Heart left ventricle (tissue), 13 donors: ENCODE data around the gene JPH3.

Experiments
- CTCF ChIP-seq, 12 donors: fragments of 200-600 bp; sonication (generic) in 4 of 12; IDR thresholded peaks; one replicate each; pipeline versions ENCODE4 v1.5.0 to v1.8.0; 2018 to 2022; ENCODE audit warnings: antibody characterized with exemption in 12 of 12, mild to moderate bottlenecking in 5 of 12
- POLR2A ChIP-seq, 2 donors: fragments of 450-650 bp; IDR thresholded peaks; one replicate each; pipeline ENCODE4 v1.6.1; 2017; ENCODE audit warnings: antibody characterized with exemption in 2 of 2, mild to moderate bottlenecking in 2 of 2, moderate library complexity in 2 of 2
- donor health status: ischemic (EF 13 %, LVEDD 7.1; RV severe dilation, severe dysfunction).
- donor health status: DM: no; HTN: yes; CAD: no.
- donor health status: DM: no; HTN: no; CAD: no.
- donor health status: ischemic (EF 25% LVEDD 6.9; RV normal size, moderate dysfunction).
- donor health status: ischemic (EF 25% LVEDD 5.7; RV mildly dilated, moderate dysfunction).
- donor health status: ischemic (EF 35%, LVEDD 5.7; RV mildly dilated, moderate dysfunction).
- donor health status: nonischemic (EF 11% LVEDD 7.7; RV severe dilation, severe dysfunction).
- donor health status: DM: yes; HTN: yes; CAD: no.
- donor health status: PGD.
- donor health status: ischemic (EF 29% LVEDD 5.4; RV normal size, mild dysfunction).
- donor health status: nonischemic (EF 23%, LVEDD 6.1; RV moderate dilation, normal function).

- TF ChIP-seq CTCF (IDR thresholded peaks at IDR 0.05): no peak
- no peak for TF ChIP-seq POLR2A (IDR thresholded peaks at IDR 0.05)
These were observed 75.5 kb downstream of the JPH3 start for GRCh38 chr16:87677830-87678229.
